ENCODE measurements around the gene JUP.

The JUP gene

DNA sequence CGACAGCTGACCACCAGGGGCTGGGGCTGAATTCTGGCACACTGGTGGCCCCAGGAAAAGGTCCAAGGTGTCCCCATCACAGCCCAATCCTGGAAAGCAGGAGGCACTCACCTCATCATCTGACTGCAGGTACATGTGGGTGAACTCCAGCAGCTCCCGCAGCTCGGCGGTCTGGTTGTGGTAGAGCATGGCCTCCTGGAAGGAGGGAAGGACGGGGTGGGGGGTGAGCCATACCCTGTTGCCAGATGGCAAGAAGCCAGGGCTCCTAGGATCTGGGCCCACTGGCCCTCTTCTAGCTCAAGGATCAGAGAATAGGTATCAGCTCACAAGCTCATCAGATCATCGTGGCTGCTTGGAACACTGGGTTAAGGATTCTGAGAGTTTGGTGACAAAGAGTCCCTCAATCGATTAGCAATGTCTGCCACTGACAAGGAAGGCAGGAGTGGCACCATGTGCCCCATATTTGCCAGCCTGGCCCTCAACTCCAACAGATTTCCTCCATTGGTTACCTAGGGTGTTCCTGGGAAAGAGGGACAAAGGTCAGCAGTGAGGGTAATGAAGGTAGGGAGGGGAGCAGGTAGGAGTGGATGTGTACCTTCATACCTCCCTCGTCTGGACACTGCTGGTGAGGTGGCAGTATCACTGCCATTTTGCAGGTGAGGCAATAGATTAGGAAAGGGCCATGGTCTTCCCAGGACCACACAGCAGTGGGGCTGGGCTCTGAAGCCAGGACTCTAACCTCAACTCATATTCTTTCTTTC lies 20.4 kb upstream of the JUP start:
- DNase-seq, result no peak

DNA sequence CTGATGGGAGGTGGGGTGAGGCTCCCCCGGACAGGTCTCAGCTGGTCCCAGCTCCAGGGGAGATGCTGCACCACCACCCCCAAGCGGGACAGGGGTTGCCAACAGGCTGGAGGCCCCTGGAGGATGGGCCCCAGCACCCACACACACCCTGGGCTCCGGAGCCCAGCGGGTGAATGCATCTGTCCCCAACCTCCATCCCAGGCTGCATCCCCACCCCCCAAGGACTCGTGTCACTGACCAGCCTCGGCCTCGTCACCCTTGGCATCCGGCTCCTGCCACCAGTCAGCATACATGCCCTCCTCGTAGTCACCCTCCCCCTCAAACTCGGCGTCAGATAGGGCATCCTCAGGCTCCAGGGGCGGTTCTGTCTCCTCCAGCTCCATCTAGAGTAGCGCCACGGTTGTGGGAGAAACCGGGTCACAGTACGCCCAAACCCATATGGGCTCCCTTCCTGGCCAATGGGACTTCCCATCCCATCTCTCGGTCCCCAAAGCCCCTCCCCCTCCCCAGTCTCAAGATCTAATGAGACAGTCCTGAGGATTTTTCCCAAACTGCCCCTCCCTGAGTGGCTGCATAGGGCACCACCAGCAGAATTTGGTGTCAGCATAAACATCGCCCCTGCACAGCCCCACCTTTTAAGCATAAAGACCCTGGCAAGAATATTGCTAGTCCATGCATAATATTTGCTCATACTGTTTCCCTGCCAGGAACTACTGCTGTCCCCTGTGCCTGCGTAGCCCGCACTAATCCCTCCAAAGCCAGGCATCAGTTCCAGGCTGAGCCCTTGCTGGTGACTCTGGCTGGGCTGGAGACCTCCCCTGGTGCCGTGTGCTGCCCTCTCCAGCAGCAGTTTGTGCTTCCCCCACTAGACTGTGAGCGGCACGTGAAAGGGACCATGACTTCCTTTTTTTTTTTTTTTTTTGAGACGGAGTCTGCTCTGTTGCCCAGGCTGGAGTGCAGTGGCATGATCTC lies 16.8 kb upstream of the JUP start:
- no peak for DNase-seq

DNA sequence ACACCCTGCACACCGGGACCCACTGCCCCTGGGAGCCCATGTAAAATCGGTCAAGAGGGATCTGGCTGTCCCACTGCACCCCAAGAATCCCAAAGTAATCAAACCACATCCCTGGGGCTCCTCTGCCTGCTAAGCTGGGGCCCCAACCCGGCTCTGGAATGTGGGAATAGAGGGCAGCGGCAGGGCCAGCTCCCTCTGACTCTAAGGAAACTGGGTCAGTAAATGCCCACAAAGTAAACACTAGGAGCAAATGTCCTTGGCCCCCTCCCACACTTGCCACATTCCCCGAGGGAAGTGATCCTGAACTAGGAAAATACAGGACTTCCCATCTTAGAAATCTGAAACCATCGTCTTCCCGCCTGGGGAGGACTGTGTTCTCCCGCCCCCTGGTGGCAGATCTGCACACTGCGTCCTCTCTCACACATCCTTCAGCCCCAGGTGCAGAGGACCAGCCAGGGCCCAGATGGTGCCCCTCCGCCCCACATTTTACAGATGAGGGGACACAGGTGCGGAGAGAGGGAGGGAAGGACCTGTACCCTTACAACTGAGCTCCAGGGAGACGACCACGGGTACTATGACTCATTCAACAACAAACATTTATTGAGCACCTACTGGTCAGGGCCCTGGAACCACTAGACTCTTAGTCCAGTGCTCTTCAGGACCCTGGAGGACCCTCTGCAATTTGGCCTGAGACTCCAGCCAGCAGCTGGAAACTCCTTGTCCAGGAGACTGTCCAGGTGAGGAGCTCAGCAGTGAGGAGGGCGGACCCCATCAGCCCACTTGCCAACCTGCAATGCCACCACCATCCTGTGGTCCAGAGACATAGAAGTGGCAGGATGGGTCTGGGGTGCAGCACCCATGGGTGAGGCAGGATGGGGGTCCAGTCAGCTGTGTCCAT lies 15.1 kb upstream of the JUP start:
- DNase-seq, result peak; percentile 73

DNA sequence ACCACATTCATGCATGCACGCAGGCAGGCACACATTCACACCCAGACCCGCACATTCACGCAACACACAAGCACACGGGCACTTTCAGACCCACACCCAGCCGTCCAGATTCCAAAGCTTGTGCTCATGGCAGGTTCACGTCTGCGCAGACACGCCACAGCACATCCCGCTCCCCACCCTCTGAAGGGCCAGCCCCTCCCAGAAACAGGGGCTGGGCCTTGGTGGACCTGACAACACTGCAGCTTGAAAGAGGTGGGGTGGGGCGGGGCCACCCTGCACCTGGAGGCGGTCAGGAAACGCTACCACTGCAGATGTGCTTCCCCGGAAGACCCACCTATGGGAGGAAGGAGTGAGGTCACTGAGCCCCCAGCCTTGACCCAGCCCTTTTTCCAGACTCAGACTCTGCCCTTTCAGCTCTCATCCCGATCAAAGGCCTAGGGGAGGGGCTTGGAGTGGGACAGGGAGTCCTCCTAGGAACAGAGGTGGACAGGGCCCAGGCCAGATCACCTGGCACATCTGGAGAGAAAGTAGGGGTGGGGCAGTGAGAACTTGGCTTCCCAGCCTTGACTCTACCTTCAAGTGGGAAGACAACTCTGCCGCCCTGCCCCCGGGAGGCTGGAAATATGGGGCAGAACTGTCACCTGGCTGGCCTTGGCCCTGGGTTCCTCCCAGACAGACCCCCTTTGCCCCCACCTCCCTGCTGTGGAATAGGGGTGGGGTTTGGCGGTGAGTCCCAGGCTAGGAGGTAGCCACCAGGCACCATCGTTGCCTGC lies 14.3 kb upstream of the JUP start:
- DNase-seq, result no peak

DNA sequence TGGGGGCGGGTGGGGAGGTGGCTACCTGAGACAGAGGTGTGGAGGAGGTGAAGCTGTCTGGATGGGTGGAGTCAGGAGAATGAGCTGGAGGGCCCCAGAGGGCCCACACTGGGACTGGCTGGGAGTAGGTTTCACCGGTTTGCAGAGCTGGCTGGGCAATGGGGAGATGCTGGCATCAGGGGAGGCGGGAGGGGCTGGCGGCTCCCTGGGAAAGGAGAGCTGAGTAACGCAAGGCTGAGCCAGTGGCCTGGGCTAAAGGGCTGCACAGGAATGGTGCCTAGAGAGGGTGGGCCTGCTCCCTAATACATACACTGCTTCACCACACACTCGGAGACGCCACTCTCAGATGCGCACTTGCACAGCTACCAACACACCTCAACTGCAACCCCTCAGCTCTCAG lies 12.9 kb upstream of the JUP start:
- no peak for DNase-seq

DNA sequence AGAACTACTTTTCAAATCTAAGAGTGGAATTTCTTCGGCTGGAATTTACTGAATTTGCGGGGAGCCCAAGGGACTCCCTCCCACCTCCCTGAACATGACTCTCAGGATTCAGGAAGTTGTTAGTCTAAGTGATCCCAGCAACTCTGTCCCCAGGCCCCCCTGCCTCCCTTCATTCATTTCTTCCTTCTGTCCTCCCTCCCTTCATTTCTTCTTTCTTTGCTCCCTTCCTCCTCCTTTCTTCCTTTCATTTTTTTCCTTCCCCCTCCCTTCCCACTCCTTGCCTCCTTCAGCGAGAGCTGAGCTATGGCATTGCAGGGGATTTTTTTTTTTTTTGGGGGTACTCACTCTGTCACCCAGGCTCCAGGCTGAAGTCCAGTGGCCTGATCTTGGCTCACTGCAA lies 10.9 kb upstream of the JUP start:
- DNase-seq, result no peak

- no peak for DNase-seq
Observed at GRCh38 chr17:41796121-41796895, 9.8 kb upstream of the JUP start.

DNA sequence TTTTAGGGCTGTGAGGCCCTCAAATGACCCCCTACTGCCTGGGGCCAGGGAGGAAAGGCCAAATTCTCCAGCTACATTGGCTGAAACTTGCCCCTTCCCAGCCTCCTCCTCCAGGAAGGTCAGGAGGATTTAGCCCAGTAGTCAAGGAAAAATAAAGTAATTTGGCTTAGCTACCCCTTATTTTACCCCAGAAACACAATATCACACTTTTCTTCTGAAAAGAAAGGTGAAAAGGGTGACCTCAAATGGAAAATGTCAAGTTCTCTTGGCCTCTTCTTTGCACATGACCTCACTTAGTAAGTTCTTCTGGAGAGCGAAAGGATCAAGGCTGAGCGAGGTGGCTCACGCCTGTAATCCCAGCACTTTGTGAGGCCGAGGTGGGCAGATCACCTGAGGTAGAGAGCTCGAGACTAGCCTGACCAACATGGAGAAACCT lies 8.0 kb upstream of the JUP start:
- no peak for DNase-seq

DNA sequence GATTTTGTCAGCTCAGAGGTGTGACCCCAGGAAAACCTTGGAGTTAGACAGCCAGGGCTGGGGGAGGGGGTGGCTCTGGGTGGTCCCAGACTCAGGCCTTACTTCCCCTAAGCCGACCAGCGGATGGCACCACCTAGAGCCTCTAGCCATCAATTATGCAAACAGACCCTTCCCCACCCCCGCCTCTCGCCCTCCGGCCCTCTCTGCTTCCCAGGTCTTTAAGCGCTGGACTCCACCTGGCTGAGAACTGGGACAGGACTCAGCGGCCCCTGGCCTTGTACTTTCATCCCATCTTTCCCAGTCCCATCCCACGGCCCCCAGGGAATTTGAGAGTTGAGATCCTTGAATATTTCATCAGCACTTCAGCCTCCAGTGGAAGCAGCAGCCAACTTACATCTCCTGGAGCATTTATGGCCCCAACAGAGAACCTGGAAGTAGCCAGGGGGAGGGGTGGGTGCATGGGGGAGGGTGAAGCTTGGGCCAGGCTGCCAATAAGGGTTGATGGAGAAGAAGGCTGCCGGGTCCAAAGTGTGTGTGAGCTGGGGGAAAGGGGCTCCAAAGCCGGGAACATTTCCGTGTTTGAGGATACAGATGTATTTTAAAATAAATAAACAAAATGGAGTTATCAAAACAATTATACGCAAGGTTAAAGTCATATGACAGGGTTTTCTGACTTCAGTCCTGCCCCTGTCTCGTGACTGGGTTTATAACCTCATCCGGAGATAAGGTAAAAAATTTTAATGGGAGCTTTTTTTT lies 7.5 kb upstream of the JUP start:
- DNase-seq, result no peak

GRCh38 chr17:41792845-41793783 lies 6.6 kb upstream of the JUP start:
- no peak for DNase-seq

- DNase-seq, result no peak
Observed at GRCh38 chr17:41787021-41787418, 509 bp upstream of the JUP start.

- no peak for DNase-seq
Observed at GRCh38 chr17:41785859-41786226, 668 bp downstream of the JUP start.

DNA sequence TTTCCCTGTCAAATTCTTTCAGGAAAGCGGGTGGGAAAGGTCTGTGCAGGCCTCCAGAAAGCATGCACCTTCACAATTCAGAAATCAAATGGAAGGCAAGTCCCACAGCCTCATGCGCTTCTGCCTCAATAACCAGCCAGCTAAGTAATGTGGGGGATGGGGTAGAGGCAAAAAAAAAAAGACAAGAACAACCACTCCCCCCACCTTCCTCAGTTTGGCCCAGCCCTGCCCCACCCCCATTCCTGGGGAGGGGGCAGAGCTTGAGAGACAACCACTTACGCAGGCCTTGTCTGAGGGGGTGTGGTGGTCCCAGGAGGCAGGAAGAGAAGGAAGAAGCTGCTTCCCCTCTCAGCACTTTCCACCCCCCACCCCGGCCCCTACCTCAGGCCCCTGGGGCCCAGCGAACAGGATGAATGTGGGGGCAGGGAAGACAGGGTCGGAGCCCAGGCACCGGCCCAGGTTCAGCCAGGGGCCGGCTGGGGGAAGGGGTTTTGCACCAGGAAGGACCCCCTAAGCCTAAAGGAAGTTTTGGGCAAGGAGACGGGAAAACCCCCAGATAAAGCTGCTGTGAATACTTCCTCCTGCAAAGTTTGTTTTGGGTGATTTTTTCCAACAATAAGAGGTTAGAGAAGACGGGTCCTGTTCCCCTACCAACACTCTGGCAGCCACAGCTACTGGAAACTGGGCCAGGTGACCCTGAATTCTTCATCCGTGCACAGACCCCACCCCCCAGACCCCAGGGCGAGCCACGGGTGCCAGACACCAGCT lies 1.2 kb downstream of the JUP start:
- DNase-seq, result no peak

DNA sequence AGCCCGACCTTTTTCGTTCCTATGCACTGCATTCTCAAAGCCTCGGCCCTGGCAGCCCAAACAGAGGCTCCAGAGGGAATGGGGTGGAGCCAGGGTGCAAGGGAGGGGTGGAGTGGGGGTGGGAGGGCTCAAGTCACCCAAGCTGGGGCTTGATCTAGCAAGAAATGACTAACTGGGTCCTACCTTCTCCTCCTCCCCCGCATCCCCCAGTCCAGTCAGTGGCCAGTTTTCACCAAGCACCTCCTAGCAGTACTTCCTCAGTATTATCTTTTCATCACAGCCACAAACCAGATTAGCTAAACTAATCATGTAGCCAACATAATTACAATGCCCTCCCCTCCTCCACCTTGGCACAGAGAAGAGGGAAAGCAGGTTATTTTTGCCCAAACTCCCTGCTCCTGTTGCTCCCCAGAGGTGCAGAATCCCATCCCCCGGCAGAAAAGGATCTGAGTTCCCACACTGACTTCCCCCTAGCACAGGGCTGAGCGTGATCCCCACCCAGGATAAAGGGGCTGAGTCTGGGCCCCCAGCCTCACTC lies 2.2 kb downstream of the JUP start:
- peak; percentile 39 for DNase-seq

DNA sequence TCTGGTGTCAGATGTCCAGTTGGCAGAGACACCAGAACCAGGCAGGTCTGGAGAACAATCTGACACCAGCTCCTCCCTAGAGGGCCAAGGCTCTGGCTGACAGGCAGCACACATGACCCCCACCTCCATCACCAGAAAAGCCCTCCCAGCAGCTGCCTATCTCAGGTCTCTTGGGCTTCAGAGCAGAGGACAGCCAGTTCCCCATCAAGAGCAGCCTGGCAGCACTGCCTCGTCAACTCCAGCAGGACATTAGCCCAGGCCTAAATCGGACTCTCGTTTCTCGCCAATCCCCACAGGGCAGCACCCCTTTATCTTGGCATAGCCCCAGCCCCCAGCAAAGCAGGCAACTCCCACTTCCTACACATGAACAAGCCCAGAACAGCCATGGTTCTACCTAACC lies 4.4 kb downstream of the JUP start:
- DNase-seq, result no peak

DNA sequence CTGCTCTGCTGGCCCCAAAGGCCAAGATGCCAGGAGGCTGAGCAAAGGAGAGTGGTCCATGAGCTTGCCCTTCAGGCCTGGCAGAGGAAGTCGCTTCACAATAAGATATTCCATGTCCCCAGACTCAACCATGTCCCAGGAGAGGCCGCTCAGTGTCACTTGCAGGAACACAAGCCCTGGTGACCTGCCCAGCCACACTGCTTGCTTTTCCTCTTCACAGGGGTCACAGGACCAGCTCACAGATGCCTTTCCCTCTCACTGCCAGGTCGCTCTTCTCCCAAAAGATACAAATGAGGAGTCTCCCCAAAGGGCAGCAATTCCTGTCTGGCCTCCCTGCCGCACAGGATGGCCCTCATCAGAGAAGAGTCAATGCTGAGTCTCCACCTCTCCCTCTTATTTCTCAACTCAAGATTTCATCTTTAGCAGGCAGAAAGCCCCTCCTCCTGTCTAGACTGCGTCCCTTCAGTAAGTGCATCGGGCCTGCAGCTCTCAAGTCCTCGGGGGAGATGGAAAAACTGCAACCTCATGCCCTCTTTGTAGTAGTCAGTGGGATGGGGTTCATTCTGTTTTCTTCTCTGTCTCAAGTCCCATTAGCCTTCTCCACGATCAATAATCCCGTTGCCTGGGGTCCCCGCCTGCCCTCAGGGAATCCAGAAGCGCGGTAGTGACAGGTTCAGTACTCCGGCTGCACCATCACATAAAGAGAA lies 5.0 kb downstream of the JUP start:
- DNase-seq, result no peak

DNA sequence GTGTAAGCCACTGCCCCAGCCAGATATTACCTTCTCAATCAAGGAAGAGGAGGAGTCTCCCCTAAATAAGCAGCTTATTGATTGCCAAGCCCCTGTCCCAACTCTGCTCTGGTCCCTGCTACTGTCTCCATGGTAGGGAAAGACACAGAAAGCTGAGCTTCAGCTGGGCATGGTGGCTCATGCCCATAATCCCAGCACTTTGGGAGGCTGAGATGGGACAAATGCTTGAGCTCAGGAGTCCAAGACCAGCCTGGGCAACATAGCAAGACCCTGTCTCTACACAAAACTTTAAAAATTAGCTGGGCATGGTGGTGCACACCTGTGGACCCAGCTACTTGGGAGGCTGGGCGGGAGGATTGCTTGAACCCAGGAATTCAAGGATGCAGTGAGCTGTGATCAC lies 6.6 kb downstream of the JUP start:
- DNase-seq, result no peak
